SK-N-MC (cell line): ENCODE results near the gene SLC16A2.

Experiments
- DNase-seq: peaks from one replicate; pipeline ENCODE4 v3.0.0-alpha.2; 2011; ENCODE audit warnings: low read depth, low spot score
- H3K27ac ChIP-seq: fragments of 200-600 bp; sonication (generic); 2 replicates; pipeline ENCODE4 v1.5.1; 2016; ENCODE audit warnings: mixed run types
- H3K36me3 ChIP-seq: fragments of 200-600 bp; sonication (generic); 2 replicates; pipeline ENCODE4 v1.6.1; 2017; ENCODE audit warnings: antibody characterized with exemption, low read length, mixed read lengths; ENCODE audit not compliant: insufficient read depth
- H3K4me3 ChIP-seq: fragments of 200-600 bp; sonication (generic); 2 replicates; pipeline ENCODE4 v1.5.1; 2016
- H3K9ac ChIP-seq: fragments of 200-600 bp; sonication (generic); 2 replicates; pipeline ENCODE4 v1.8.0; 2017; ENCODE audit warnings: mixed run types, mixed read lengths; ENCODE audit not compliant: insufficient read length
- H3K9me3 ChIP-seq: fragments of 200-600 bp; sonication (generic); 2 replicates; pipeline ENCODE4 v1.6.1; 2017; ENCODE audit warnings: low read depth, mild to moderate bottlenecking, antibody characterized with exemption, low read length, moderate library complexity, mixed read lengths
- EZH2 ChIP-seq: fragments of 200-600 bp; sonication (generic); IDR thresholded peaks from one replicate; pipeline ENCODE4 v1.6.1; 2017; ENCODE audit warnings: antibody characterized with exemption
- FOXP2 ChIP-seq: optimal IDR thresholded peaks from 2 replicates; pipeline ENCODE3; 2011; ENCODE audit warnings: mild to moderate bottlenecking, moderate library complexity; ENCODE audit not compliant: insufficient read depth; ENCODE audit errors: extremely low read length, control extremely low read depth
- POLR2AphosphoS5 ChIP-seq: IDR thresholded peaks from 2 replicates; pipeline ENCODE4 v1.6.1; 2012; ENCODE audit warnings: mild to moderate bottlenecking, low read depth, low read length, borderline replicate concordance

SLC16A2 gene

GRCh38 chrX:74421036-74421739 lies at the start of gene SLC16A2:
TSS of gene SLC16A2 (plus strand) at chrX:74421493. CDS start at chrX:74421638, 145 bp downstream.
- Histone ChIP-seq H3K36me3 (no peaks in the 10 kb centered on the region), H3K4me3 (peak within 1 kb of the TSS; percentile 80), H3K9ac (peak within 1 kb of the TSS; percentile 78), H3K27ac (peak within 1 kb of the TSS; percentile 42; the same call in 1 of the 2 replicates), H3K9me3 (no peaks in the 10 kb centered on the region)
- TF ChIP-seq POLR2AphosphoS5 = no peak
- no peak for TF ChIP-seq EZH2
- no peak for TF ChIP-seq FOXP2
- no peak for DNase-seq

- Histone ChIP-seq H3K9me3 (no peaks in the 10 kb centered on the region), H3K4me3 (no peak overlapping the region), H3K27ac (no peak overlapping the region), H3K36me3 (no peaks in the 10 kb centered on the region), H3K9ac (no peak overlapping the region)
- TF ChIP-seq FOXP2 = no peak
- DNase-seq = no peak
Measured at GRCh38 chrX:74372272-74372671, 49.0 kb upstream of the SLC16A2 start.

- Histone ChIP-seq H3K9ac (no peak overlapping the region), H3K27ac (no peak overlapping the region), H3K9me3 (no peaks in the 10 kb centered on the region), H3K36me3 (no peaks in the 10 kb centered on the region), H3K4me3 (no peak overlapping the region)
- no peak for DNase-seq
- TF ChIP-seq POLR2AphosphoS5 = no peak
- TF ChIP-seq FOXP2 = no peak
- TF ChIP-seq EZH2 = no peak
Measured at GRCh38 chrX:74377282-74377681, 44.0 kb upstream of the SLC16A2 start.

GRCh38 chrX:74382613-74383012 lies 38.7 kb upstream of the SLC16A2 start:
- DNase-seq = peak; percentile 22
- Histone ChIP-seq H3K27ac (no peak overlapping the region), H3K9me3 (no peaks in the 10 kb centered on the region), H3K36me3 (no peaks in the 10 kb centered on the region), H3K4me3 (no peak overlapping the region), H3K9ac (no peak overlapping the region)
- TF ChIP-seq POLR2AphosphoS5 = no peak
- no peak for TF ChIP-seq EZH2
- no peak for TF ChIP-seq FOXP2

- Histone ChIP-seq H3K36me3 (no peaks in the 10 kb centered on the region), H3K9me3 (no peaks in the 10 kb centered on the region), H3K27ac (no peak overlapping the region), H3K9ac (no peak overlapping the region), H3K4me3 (no peak overlapping the region)
- TF ChIP-seq POLR2AphosphoS5 (no peak), FOXP2 (no peak), EZH2 (no peak)
- peak; percentile 24 for DNase-seq
Measured at GRCh38 chrX:74383611-74384010, 37.7 kb upstream of the SLC16A2 start.

- Histone ChIP-seq H3K9ac (no peak overlapping the region), H3K36me3 (no peaks in the 10 kb centered on the region), H3K9me3 (no peaks in the 10 kb centered on the region), H3K4me3 (no peak overlapping the region), H3K27ac (no peak overlapping the region)
- no peak for DNase-seq
- TF ChIP-seq FOXP2 (no peak), POLR2AphosphoS5 (no peak), EZH2 (no peak)
Measured at GRCh38 chrX:74389016-74389722, 32.1 kb upstream of the SLC16A2 start.

- no peak overlapping the region for H3K9ac ChIP-seq
- no peak for DNase-seq
- no peak overlapping the region for H3K4me3 ChIP-seq
- TF ChIP-seq FOXP2 (no peak), EZH2 (no peak), POLR2AphosphoS5 (no peak)
- H3K9me3 ChIP-seq = no peaks in the 10 kb centered on the region
- H3K36me3 ChIP-seq = no peaks in the 10 kb centered on the region
- no peak overlapping the region for H3K27ac ChIP-seq
Measured at GRCh38 chrX:74395556-74395955, 25.7 kb upstream of the SLC16A2 start.

- no peaks in the 10 kb centered on the region for H3K9me3 ChIP-seq
- no peak for DNase-seq
- TF ChIP-seq POLR2AphosphoS5 = no peak
- no peak for TF ChIP-seq EZH2
- TF ChIP-seq FOXP2 = no peak
- H3K27ac ChIP-seq = no peak overlapping the region
- no peak overlapping the region for H3K4me3 ChIP-seq
- no peaks in the 10 kb centered on the region for H3K36me3 ChIP-seq
- no peak overlapping the region for H3K9ac ChIP-seq
Measured at GRCh38 chrX:74405973-74406489, 15.3 kb upstream of the SLC16A2 start.

DNA sequence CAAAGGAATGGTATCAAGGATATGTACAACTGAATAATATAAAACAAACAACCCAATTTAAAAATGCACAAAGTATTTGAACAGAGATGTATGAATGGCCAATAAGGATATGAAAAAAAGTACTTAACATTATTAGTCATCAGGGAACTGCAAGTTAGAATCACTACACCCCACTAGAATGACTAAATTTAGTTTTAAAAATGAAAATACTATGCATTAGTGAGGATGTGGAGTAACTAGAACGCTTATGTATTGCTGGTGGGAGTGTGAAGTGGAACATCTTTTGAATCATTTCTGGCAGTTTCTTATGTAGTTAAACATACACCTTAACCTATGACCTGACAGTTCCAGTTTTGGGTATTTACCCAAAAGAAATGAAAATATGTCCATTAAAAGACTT lies 13.0 kb upstream of the SLC16A2 start:
- no peak for DNase-seq
- no peak overlapping the region for H3K27ac ChIP-seq
- TF ChIP-seq POLR2AphosphoS5 (no peak), FOXP2 (no peak), EZH2 (no peak)
- no peaks in the 10 kb centered on the region for H3K36me3 ChIP-seq
- no peak overlapping the region for H3K9ac ChIP-seq
- H3K9me3 ChIP-seq = no peaks in the 10 kb centered on the region
- no peak overlapping the region for H3K4me3 ChIP-seq
